ENCODE data around the gene ATF4.

ATF4 gene

GRCh38 chr22:39481054-39481453 lies 39.3 kb upstream of the ATF4 start:
- no peak for DNase-seq (ENCODE audit: extremely low read depth, low read depth)
- TF ChIP-seq CTCF (IDR thresholded peaks at IDR 0.05; ENCODE audit: low read depth, low read length, missing control alignments), result no peak
- no peak overlapping the region for H3K4me3 ChIP-seq (replicated peaks; ENCODE audit: low read depth, low read length)

- no peak for DNase-seq (ENCODE audit: extremely low read depth, low read depth)
- no peak for TF ChIP-seq CTCF (IDR thresholded peaks at IDR 0.05; ENCODE audit: low read depth, low read length, missing control alignments)
- H3K4me3 ChIP-seq (replicated peaks; ENCODE audit: low read depth, low read length), result no peak overlapping the region
Observed at GRCh38 chr22:39481595-39481994, 38.8 kb upstream of the ATF4 start.

DNA sequence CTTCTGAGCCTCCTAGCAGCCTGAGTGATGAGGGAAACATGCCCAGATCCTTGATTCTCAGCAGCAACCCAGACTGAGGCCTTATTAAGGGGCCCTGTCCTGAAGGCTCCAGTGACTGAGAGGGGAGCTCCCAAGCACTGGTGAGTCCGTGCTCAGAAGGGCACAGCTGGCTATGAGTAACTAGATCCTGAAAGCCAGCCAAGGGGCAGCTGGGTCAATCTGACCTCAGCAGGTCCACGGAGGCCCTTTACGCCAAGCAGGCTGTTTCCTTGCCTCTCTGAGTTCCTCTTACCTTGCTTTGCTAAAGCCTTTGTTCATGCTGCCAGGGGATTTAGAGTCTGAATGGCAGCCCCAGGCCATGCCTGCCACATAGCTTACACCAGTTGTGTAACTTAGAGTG lies 37.6 kb upstream of the ATF4 start:
- no peak for TF ChIP-seq CTCF (IDR thresholded peaks at IDR 0.05; ENCODE audit: low read depth, low read length, missing control alignments)
- no peak overlapping the region for H3K4me3 ChIP-seq (replicated peaks; ENCODE audit: low read depth, low read length)
- DNase-seq (ENCODE audit: extremely low read depth, low read depth), result no peak

DNA sequence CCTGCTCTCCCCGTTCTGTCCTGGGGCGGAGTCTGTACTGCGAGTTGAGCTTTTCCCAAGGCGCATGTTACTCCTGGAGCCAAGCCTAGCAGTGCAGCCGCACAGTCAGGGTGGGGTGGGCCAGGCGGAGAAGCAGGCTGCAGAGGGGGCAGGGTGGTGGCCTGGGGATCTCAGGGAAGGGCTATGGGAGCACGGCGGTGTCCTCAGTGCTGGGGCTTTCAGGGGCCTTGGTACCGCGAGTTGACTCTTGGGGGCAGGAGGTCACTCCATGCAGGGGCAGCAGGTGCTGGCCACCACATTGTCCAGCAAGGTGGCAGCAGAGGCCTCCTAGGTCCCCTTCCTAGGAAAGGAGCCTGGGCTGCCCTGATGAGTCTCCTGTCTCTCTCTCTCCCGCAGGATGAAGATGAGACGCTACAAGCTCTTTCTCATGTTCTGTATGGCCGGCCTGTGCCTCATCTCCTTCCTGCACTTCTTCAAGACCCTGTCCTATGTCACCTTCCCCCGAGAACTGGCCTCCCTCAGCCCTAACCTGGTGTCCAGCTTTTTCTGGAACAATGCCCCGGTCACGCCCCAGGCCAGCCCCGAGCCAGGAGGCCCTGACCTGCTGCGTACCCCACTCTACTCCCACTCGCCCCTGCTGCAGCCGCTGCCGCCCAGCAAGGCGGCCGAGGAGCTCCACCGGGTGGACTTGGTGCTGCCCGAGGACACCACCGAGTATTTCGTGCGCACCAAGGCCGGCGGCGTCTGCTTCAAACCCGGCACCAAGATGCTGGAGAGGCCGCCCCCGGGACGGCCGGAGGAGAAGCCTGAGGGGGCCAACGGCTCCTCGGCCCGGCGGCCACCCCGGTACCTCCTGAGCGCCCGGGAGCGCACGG lies 33.2 kb upstream of the ATF4 start:
- no peak for DNase-seq (ENCODE audit: extremely low read depth, low read depth)
- TF ChIP-seq CTCF (IDR thresholded peaks at IDR 0.05; ENCODE audit: low read depth, low read length, missing control alignments), result no peak

GRCh38 chr22:39487826-39488520 lies 32.4 kb upstream of the ATF4 start:
- no peak for TF ChIP-seq CTCF (IDR thresholded peaks at IDR 0.05; ENCODE audit: low read depth, low read length, missing control alignments)
- no peak for DNase-seq (ENCODE audit: extremely low read depth, low read depth)
- H3K4me3 ChIP-seq (replicated peaks; ENCODE audit: low read depth, low read length), result no peak overlapping the region

More for the DNA sequence above, 33.2 kb upstream of the ATF4 start:
- no peak overlapping the region for H3K4me3 ChIP-seq (replicated peaks; ENCODE audit: low read depth, low read length)

GRCh38 chr22:39488563-39489083 lies 31.7 kb upstream of the ATF4 start:
- TF ChIP-seq CTCF (IDR thresholded peaks at IDR 0.05; ENCODE audit: low read depth, low read length, missing control alignments), result no peak
- H3K4me3 ChIP-seq (replicated peaks; ENCODE audit: low read depth, low read length), result no peak overlapping the region
- DNase-seq (ENCODE audit: extremely low read depth, low read depth), result no peak

Data from HFF-Myc (cell line).